Esophagus (tissue), 2 donors: ENCODE data around the gene LY6G5B. TPM values are rescaled to one million over a fixed set of nuclear protein-coding genes. Genes with fewer than 3 reads are reported as not detected.
A peak's percentile ranks its signal among the peaks of the same experiment; 100 is the strongest.

Experiments
- H3K27ac ChIP-seq, 2 donors: one replicate each; pipeline ENCODE4 v1.5.1; 2013; ENCODE audit warnings: low read depth in 2 of 2, mild to moderate bottlenecking in 2 of 2, inconsistent platforms in 1 of 2, low read length in 1 of 2, moderate library complexity in 1 of 2
- H3K27me3 ChIP-seq, 2 donors: one replicate each; pipeline ENCODE4 v1.6.1; 2013; ENCODE audit warnings: low read length in 2 of 2, control low read depth in 1 of 2, mild to moderate bottlenecking in 1 of 2; ENCODE audit not compliant: insufficient read depth in 2 of 2, control insufficient read depth in 1 of 2
- H3K36me3 ChIP-seq, 2 donors: one replicate each; pipeline ENCODE4 v1.6.1; 2013; ENCODE audit warnings: low read length in 1 of 2; ENCODE audit not compliant: control insufficient read depth in 2 of 2, insufficient read depth in 2 of 2
- H3K4me1 ChIP-seq, 2 donors: one replicate each; pipeline ENCODE4 v1.6.1; 2013; ENCODE audit warnings: low read length in 1 of 2; ENCODE audit not compliant: control insufficient read depth in 2 of 2, insufficient read depth in 2 of 2
- H3K4me3 ChIP-seq, 2 donors: one replicate each; pipeline ENCODE4 v1.5.1; 2013; ENCODE audit warnings: low read length in 2 of 2, mild to moderate bottlenecking in 2 of 2, low read depth in 1 of 2, moderate library complexity in 1 of 2
- H3K9me3 ChIP-seq, 2 donors: one replicate each; pipeline ENCODE4 v1.6.1; 2013; ENCODE audit warnings: mild to moderate bottlenecking in 2 of 2, low read depth in 1 of 2, low read length in 1 of 2, moderate library complexity in 1 of 2; ENCODE audit not compliant: control insufficient read depth in 2 of 2, insufficient read depth in 1 of 2
- WGBS, 2 donors: extraction: QIAGEN DNeasy Blood & Tissue Kit; methylation state at CpG; one replicate each; pipeline ENCODE4 v1.1.7; 2013; 5-methylcytosine and 5-hydroxymethylcytosine counted together
- polyA plus RNA-seq, 2 donors: library from polyadenylated mRNA; stranded (reverse); fragments of 200-250 nt; gene quantifications; one replicate each; pipeline ENCODE4 v1.2.3, GENCODE V29; 2013
- donor health status: healthy with polysubstance abuse.
- donor health status: Bipolar disorder and iron deficiency.

LY6G5B gene
- polyA plus RNA-seq, 2 donors: 5.3 to 7.4 TPM

DNA sequence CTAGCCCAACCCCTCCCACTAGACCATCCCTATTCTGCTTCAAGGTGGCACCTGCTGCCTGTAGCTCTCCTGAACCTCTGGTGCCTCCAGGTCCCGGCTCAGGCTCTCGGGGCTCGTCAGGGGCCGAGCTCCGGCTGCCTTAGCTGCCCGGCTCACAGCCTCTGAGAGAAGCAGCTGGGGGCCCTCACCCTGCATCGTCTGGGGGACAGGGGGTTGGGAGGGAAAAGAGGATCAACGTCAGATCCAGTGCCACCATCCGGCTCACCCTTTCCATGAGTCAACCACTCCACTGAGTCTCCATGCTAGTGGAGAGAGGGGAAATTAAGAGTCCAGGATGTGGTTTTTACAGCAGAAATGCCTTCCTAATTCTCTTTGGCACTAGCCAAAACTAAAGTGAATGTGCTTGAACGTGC, 30.3 kb upstream of the LY6G5B start:
- Histone ChIP-seq H3K27ac (peak overlapping the region in 1 of 2 donors; percentile 8), H3K4me1 (no peaks in the 10 kb centered on the region), H3K4me3 (no peak overlapping the region), H3K36me3 (peaks cover 65 to 66% of the 10 kb centered on the region in 2 donors), H3K9me3 (no peaks in the 10 kb centered on the region), H3K27me3 (no peaks in the 10 kb centered on the region)
- 73 to 78% methylated on average over 10 of the region's 10 CpGs for WGBS, 2 donors

DNA sequence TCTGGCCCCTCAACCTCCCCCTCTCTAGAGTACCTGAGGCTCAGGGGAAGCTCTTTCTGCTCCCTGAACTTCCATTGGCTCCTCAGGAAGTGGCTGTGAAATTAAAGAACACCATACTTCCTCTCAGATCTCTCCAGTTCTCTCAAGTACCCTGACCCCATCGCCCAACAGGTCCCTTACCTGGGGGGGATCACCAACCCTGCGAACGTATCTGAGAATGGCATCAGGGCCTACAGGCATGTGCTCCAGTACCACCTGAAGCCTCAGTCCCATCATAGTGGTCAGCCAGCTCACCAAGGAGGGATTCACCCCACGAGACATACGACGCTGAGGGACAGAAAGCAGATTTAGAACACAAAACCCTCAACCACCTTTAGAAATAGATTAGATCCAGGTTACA, 29.2 kb upstream of the LY6G5B start:
- H3K27me3 ChIP-seq: no peaks in the 10 kb centered on the region
- H3K9me3 ChIP-seq: no peaks in the 10 kb centered on the region
- H3K4me1 ChIP-seq: peaks cover 0 to 2% of the 10 kb centered on the region in 2 donors
- H3K4me3 ChIP-seq: no peak overlapping the region
- no peak overlapping the region for H3K27ac ChIP-seq
- WGBS, 2 donors: 94 to 95% methylated on average over 6 of the region's 6 CpGs
- peaks cover 65 to 66% of the 10 kb centered on the region in 2 donors for H3K36me3 ChIP-seq

DNA sequence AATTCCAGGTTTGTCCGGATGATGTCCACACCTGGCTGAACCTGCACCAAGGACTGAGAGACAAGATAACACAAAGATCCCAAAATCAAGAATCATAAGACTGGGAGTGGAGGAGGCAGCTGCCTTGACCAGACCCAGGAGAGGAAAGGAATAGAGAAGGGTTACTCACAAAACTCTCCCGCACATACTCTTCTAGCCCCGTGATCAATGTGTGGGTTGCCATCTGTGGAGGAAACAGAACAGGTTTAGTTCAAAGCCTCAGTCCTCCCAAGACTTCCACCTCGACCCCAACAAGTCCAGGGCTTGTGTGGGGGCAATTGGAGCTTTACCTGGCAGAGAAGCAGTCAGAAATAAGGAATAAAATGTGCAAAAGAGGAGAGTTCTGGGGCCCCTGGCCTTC, 28.4 kb upstream of the LY6G5B start:
- Histone ChIP-seq H3K36me3 (peaks cover 59 to 67% of the 10 kb centered on the region in 2 donors), H3K27ac (no peak overlapping the region), H3K4me1 (peaks cover 0 to 2% of the 10 kb centered on the region in 2 donors), H3K27me3 (no peaks in the 10 kb centered on the region), H3K9me3 (no peaks in the 10 kb centered on the region), H3K4me3 (no peak overlapping the region)
- 85 to 90% methylated on average over 4 of the region's 4 CpGs for WGBS, 2 donors

DNA sequence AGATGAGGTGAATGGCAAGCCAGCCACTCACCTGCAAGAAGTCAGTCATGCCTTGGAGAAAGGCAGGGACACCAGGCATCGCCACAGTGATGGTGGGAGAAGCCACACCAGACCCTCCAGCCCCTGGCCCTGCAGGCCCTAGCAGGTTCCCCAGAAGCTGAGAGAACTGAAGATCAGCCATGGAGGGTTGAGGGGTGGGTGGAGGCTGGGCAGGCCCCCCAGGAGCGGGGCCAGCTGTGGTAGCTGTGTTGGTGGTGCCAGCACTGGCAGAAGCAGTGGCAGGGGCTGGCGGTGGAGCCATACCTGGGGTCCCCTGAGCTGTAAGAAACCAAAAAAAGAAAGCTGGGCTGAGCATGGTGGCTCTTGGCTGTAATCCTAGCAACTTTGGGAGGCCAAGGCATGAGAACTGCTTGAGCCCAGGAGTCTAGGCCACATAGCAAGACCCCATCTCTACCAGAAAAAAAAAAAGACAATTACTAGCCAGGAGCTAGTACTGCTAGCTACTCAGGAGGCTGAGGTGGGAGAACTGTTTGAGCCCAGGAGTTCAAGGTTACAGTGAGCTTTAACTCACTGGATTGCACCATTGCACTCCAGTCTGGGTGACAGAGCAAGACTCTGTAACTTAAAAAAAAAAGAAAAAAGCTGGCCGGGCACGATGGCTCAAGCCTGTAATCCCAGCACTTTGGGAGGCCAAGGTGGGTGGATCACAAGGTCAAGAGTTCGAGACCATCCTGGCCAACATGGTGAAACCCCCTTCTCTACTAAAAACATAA, 26.8 kb upstream of the LY6G5B start:
- Histone ChIP-seq H3K36me3 (peaks cover 53 to 65% of the 10 kb centered on the region in 2 donors), H3K27me3 (no peaks in the 10 kb centered on the region), H3K27ac (no peak overlapping the region), H3K9me3 (no peaks in the 10 kb centered on the region), H3K4me1 (peaks cover 0 to 2% of the 10 kb centered on the region in 2 donors), H3K4me3 (no peak overlapping the region)
- WGBS, 2 donors: 88 to 91% methylated on average over 6 of the region's 6 CpGs

DNA sequence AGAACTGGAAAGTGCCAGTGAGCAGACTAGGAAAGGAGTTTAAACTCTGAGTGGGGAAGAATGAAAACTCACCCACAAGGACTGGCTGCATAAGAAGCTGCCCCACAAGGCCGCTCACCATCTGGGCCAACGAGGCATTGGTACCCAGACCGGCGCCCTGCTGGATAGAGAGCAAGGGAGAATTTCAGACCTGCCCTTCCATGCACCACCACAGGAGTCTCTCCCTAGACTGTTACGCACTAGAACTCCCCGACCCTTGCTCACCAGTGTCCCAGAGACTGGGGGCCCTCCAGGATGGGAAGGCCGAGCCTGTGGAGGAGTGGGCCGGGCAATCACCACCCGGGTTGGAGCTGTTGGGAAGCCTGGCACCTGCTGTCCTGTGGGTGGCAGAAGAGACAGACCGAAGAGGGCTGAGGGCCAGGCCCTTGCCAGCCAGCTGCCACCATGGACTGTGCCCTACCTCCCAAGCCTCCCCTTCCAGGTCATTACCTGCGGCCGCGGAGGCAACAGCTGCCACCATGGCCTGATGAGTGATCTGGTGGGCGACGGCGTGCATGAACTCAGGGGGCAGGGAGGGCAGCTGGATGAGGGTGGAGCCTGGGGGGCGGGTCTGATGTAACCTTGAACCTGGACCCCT, 25.8 kb upstream of the LY6G5B start:
- Histone ChIP-seq H3K27me3 (no peaks in the 10 kb centered on the region), H3K4me1 (peaks cover 0 to 2% of the 10 kb centered on the region in 2 donors), H3K4me3 (no peak overlapping the region), H3K9me3 (no peaks in the 10 kb centered on the region), H3K36me3 (peaks cover 57 to 72% of the 10 kb centered on the region in 2 donors), H3K27ac (no peak overlapping the region)
- WGBS, 2 donors: 88 to 91% methylated on average over 15 to 17 of the region's 17 CpGs

DNA sequence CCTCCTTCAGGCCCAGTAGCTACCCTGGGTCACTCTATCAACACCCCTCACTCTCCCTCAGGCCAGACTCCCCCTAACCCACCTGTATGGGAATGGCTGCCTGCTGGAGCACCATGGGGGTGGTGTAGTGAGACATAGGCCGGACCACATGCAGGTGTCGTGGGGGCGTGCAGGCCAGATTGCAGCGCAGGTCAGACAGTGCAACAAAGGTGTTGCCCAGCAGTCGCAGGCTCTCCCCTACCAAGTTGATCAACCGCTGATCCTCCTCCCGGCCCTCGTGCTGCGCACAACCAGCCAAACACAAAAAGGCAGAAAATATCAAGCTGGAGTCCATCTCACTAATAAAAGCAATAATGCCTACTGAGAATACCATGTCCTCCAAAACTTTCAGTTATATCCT, 24.5 kb upstream of the LY6G5B start:
- 95% methylated on average over 9 of the region's 9 CpGs for WGBS, 2 donors
- Histone ChIP-seq H3K27me3 (no peaks in the 10 kb centered on the region), H3K9me3 (no peaks in the 10 kb centered on the region), H3K27ac (no peak overlapping the region), H3K36me3 (peaks cover 47 to 67% of the 10 kb centered on the region in 2 donors), H3K4me1 (peaks cover 0 to 2% of the 10 kb centered on the region in 2 donors), H3K4me3 (no peak overlapping the region)

DNA sequence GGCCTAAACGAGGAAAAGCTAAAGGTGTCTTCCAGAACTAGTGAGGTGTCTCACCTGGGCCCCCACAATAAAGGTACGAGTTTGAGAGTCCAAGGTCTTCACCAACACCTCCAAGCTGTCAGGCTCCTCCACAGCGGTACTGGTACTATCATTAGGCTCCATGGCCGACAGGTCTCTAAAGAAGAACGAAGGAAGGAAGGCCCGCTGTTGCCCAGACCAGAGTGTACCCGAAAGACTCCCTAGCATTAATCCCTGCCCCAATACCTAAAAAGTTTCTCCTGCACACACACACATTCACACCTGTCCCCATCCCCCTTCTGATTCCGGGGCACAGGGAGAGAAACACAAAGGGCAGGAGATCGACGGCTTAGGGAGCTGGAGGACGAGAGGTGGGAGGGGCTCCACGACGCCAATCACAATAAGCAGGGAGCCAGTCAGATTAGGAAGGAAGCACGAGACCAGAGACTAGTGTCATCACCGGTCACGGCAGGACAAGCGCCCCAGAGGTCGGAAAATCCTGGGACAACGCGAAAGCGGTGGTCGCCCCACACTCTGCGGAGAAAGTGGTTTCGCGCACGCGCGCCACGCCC, 18.1 kb upstream of the LY6G5B start:
- H3K27me3 ChIP-seq: no peaks in the 10 kb centered on the region
- H3K27ac ChIP-seq: peak overlapping the region; percentile 99 to 100
- peaks cover 0 to 5% of the 10 kb centered on the region in 2 donors for H3K4me1 ChIP-seq
- WGBS, 2 donors: 1 to 2% methylated on average over 29 of the region's 29 CpGs
- H3K36me3 ChIP-seq: peaks cover 15 to 22% of the 10 kb centered on the region in 2 donors
- H3K4me3 ChIP-seq: peak overlapping the region; percentile 64 to 76
- no peaks in the 10 kb centered on the region for H3K9me3 ChIP-seq

DNA sequence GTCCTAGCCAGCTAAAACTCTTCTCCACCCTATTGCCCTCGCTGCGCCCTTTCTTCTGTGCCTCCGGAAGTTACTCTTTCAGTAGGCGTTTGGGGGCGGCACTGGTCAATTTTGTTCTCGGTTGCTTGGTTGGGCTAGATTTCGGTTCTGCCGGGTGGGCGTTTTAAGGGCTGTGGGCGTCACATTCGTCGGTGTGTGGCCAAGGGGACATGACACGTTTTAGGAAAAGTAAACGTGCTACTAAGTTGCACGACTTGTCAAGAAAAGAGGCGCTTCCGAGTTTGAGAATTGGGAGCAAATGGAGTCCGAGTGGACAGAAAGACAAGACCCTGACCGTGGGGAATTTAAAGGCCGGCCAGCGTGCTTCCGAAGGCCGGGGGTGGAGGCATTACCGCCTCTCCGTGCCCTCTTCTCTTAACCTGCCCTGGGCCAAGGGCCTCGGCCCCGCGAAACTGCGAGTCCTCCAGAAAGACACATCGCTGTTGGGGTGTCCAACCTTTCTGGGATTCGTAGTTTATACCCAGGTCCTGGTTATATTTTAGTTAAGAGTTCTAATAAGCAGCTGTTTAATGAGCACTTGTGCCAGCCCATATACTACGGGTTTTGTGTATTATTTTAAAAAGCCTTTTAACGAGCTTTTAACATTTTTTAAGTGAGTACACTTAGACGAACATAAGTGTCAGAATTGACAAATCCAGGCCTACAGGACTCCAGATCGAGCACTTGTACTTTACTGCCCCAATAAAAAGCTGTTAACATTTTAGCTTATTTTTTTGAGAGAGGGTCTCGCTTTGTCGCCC, 16.7 kb upstream of the LY6G5B start:
- H3K36me3 ChIP-seq: peaks cover 10 to 18% of the 10 kb centered on the region in 2 donors
- no peaks in the 10 kb centered on the region for H3K27me3 ChIP-seq
- H3K4me1 ChIP-seq: peaks cover 0 to 5% of the 10 kb centered on the region in 2 donors
- peak overlapping the region; percentile 64 to 76 for H3K4me3 ChIP-seq
- no peaks in the 10 kb centered on the region for H3K9me3 ChIP-seq
- peak overlapping the region; percentile 99 to 100 for H3K27ac ChIP-seq
- 7 to 8% methylated on average over 37 of the region's 37 CpGs for WGBS, 2 donors
